ENCODE measurements around the gene CYTH4.

DNA sequence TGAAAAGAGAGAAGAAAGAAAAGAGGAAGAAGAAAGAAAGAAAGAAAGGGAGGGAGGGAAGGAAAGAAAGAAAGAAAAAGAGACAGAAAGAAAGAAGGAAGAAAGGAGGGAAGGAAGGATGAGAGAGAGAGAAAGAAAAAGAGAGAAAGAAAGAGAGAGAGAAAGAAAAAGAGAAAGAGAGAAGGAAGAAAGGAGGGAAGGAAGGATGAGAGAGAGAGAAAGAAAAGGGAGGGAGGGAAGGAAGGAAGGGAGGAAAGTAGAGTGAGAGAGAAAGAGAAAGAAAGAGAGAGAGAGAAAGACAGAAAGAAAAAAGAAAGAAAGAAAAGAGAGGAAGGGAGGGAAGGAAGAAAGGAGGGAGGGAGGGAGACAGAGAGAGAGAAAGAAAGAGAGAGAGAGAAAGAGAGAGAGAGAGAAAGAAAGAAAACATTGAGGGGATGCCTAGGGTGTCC is 26.7 kb upstream of the CYTH4 start:
- TF ChIP-seq, protein P1, sequence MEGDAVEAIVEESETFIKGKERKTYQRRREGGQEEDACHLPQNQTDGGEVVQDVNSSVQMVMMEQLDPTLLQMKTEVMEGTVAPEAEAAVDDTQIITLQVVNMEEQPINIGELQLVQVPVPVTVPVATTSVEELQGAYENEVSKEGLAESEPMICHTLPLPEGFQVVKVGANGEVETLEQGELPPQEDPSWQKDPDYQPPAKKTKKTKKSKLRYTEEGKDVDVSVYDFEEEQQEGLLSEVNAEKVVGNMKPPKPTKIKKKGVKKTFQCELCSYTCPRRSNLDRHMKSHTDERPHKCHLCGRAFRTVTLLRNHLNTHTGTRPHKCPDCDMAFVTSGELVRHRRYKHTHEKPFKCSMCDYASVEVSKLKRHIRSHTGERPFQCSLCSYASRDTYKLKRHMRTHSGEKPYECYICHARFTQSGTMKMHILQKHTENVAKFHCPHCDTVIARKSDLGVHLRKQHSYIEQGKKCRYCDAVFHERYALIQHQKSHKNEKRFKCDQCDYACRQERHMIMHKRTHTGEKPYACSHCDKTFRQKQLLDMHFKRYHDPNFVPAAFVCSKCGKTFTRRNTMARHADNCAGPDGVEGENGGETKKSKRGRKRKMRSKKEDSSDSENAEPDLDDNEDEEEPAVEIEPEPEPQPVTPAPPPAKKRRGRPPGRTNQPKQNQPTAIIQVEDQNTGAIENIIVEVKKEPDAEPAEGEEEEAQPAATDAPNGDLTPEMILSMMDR (IDR thresholded peaks at IDR 0.05): no peak
- TF ChIP-seq POLR2A (IDR thresholded peaks at IDR 0.05): no peak
- no peak for TF ChIP-seq EP300 (IDR thresholded peaks at IDR 0.05)

All from ovary (tissue), 3 donors.